Astrocyte of the cerebellum (primary cell): ENCODE results near the gene ST6GALNAC5.

ENCODE experiments used
- DNase-seq: peaks from one replicate; pipeline ENCODE4 v3.0.0-alpha.2; 2011; ENCODE audit warnings: low read depth
- H3K4me3 ChIP-seq: 2 replicates; pipeline ENCODE4 v1.5.1; 2011; ENCODE audit warnings: mild to moderate bottlenecking, low read depth, low read length, moderate library complexity
- CTCF ChIP-seq: IDR thresholded peaks from 2 replicates; pipeline ENCODE4 v1.5.1; 2012; ENCODE audit warnings: low read length, low read depth, moderate library complexity, mild to moderate bottlenecking; ENCODE audit errors: missing control alignments
- in situ Hi-C: cut with HindIII; loops from 2 replicates; pipeline ENCODE4 v1.10.0; 2017; ENCODE audit warnings: low sequenced_read_pairs

ST6GALNAC5 gene

GRCh38 chr1:76951153-76951552, 83.9 kb downstream of the ST6GALNAC5 start:
- in situ Hi-C loops = no loop called here
- no peak for TF ChIP-seq CTCF
- H3K4me3 ChIP-seq = no peak overlapping the region
- no peak for DNase-seq

- TF ChIP-seq CTCF = no peak
Measured at GRCh38 chr1:76955652-76956051, 88.4 kb downstream of the ST6GALNAC5 start.

DNA sequence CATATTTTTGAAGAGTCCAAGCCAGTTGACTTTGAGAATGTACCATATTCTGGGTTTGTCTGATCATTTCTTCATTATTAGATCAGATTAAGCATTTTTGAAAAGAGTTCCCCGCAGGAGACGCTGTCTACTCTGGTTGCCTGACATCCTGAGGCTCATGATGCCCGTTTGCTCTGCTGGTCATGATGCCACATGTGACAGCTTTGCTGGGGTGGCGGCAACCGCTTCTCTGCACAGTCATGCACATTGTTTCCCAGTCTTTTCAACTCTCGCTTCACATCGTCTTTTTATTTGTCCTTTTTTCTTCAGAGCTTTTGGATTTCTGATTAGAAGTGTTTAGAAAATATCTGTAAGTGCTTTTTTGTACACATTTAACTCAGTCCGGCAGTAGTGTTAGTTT, 90.7 kb downstream of the ST6GALNAC5 start:
- no peak for DNase-seq
- no peak for TF ChIP-seq CTCF
- in situ Hi-C loops = no loop called here
- H3K4me3 ChIP-seq = no peak overlapping the region

More at GRCh38 chr1:76955652-76956051, 88.4 kb downstream of the ST6GALNAC5 start:
- DNase-seq = peak; percentile 45
- in situ Hi-C loops = no loop called here
- H3K4me3 ChIP-seq = no peak overlapping the region

- H3K4me3 ChIP-seq = no peak overlapping the region
- DNase-seq = no peak
- in situ Hi-C loops = no loop called here
- TF ChIP-seq CTCF = no peak
Measured at GRCh38 chr1:76958828-76959227, 91.5 kb downstream of the ST6GALNAC5 start.

DNA sequence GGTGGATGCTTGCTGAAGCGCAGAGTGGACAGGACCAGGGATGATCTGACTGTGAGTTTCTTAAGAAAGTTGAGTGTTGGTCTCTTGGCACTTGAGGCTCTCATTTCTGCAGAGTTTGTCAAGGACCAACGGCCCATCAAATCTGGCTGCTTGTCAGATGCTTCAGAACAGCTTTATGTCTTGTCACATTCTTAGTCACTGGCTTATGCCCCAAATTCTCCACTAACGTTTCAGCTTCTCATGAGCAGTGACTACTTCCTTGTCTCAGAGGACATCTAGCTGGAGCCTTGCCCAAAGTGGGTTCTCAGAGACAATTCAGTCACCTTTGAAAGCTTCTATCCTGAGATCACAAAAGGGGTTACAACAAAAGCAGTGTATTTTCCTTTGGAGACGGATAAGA, 92.3 kb downstream of the ST6GALNAC5 start:
- no peak for TF ChIP-seq CTCF
- DNase-seq = no peak
- H3K4me3 ChIP-seq = no peak overlapping the region
- in situ Hi-C loops = no loop called here

GRCh38 chr1:76961181-76961819, 94.0 kb downstream of the ST6GALNAC5 start:
- TF ChIP-seq CTCF = no peak
- no peak overlapping the region for H3K4me3 ChIP-seq
- no peak for DNase-seq
- in situ Hi-C loops = no loop called here
